GM12878 (cell line): Measurements from ENCODE around the gene ZMIZ1. TPM values are rescaled to one million over a fixed set of nuclear protein-coding genes. Genes with fewer than 3 reads are reported as not detected.

Source experiments
- ATAC-seq: fragments of 200-7000 bp; cut with Tn5 transposase; 3 replicates; pipeline ENCODE4 v1.9.1; 2020; ENCODE audit warnings: mild to moderate bottlenecking, moderate library complexity
- BruUV-seq: library from RNA; stranded (reverse); fragments of 400-500 nt; replicated peaks from 2 replicates; lab custom pipeline; 2021; lab: Mats Ljungman, UMichigan
- CTCF ChIA-PET: fragments of 300-600 bp; sonication (Branson Sonifier 250); formaldehyde crosslinking; extraction: SDS; loops from one replicate; lab custom pipeline; 2021; ENCODE audit warnings: inconsistent platforms; lab: Yijun Ruan, JAX
- POLR2A ChIA-PET: fragments of 350-600 bp; formaldehyde crosslinking; extraction: SDS; loops from one replicate; lab custom pipeline; 2021; ENCODE audit warnings: inconsistent platforms; lab: Charles Lee
- RAD21 ChIA-PET: fragments of 300-600 bp; sonication (Branson Sonifier 250); formaldehyde crosslinking; loops from one replicate; lab custom pipeline; 2023; ENCODE audit warnings: antibody characterized with exemption; ENCODE audit not compliant: unreplicated experiment; lab: Charles Lee
- SMC1A ChIA-PET: fragments of 300-600 bp; sonication (Branson Sonifier 250); formaldehyde crosslinking; loops from one replicate; lab custom pipeline; 2023; ENCODE audit not compliant: unreplicated experiment, uncharacterized antibody; lab: Charles Lee
- DNase-seq: peaks from one replicate; pipeline ENCODE4 v3.0.0-alpha.2; 2011; ENCODE audit warnings: low read depth, low spot score
- FAIRE-seq: peaks from 3 replicates; lab custom pipeline; 2011; peaks lifted over from hg19 to GRCh38; lab: Jason Lieb, UNC
- H2AFZ ChIP-seq: 2 replicates; pipeline ENCODE4 v1.6.0; 2011; ENCODE audit warnings: low read depth, low read length, control low read depth; ENCODE audit not compliant: control insufficient read depth
- H3K27ac ChIP-seq: 2 replicates; pipeline ENCODE4 v1.5.1; 2011; ENCODE audit warnings: control low read depth; ENCODE audit not compliant: control insufficient read depth, insufficient read depth
- H3K27me3 ChIP-seq, 2 experiments: replicated peaks in 1 of 2; 2 replicates each; pipeline versions ENCODE4 v1.6.0 to v1.6.1; 2011; ENCODE audit warnings: low read length in 1 of 2; ENCODE audit not compliant: control insufficient read depth in 2 of 2, insufficient read depth in 2 of 2
- H3K36me3 ChIP-seq, 2 experiments: 2 replicates each; pipeline ENCODE4 v1.5.1; 2011; ENCODE audit warnings: low read length in 1 of 2; ENCODE audit not compliant: control insufficient read depth in 2 of 2, insufficient read depth in 2 of 2
- H3K4me1 ChIP-seq: 2 replicates; pipeline ENCODE4 v1.6.1; 2011; ENCODE audit warnings: mild to moderate bottlenecking, low read length, moderate library complexity, mixed read lengths; ENCODE audit not compliant: control insufficient read depth, insufficient read depth
- H3K4me2 ChIP-seq: 2 replicates; pipeline ENCODE4 v1.6.0; 2011; ENCODE audit warnings: control low read depth; ENCODE audit not compliant: control insufficient read depth, insufficient read depth
- H3K4me3 ChIP-seq: fragments of 200-600 bp; sonication (generic); 2 replicates; pipeline ENCODE4 v1.5.1; 2016
- H3K79me2 ChIP-seq: 2 replicates; pipeline ENCODE4 v1.6.0; 2011; ENCODE audit warnings: low read length; ENCODE audit not compliant: control insufficient read depth, insufficient read depth
- H3K9ac ChIP-seq: 2 replicates; pipeline ENCODE4 v1.8.0; 2011; ENCODE audit warnings: low read length, control low read depth, mixed read lengths; ENCODE audit not compliant: control insufficient read depth, insufficient read depth
- H3K9me3 ChIP-seq: replicated peaks from 3 replicates; pipeline ENCODE4 v1.5.1; 2011; ENCODE audit warnings: mild to moderate bottlenecking, low read length; ENCODE audit not compliant: control insufficient read depth, insufficient read depth
- H4K20me1 ChIP-seq: 2 replicates; pipeline ENCODE4 v1.6.0; 2011; ENCODE audit not compliant: control insufficient read depth, insufficient read depth
- CEBPZ ChIP-seq: fragments of 150-350 bp; IDR thresholded peaks from 2 replicates; pipeline ENCODE4 v1.6.1; 2016; ENCODE audit warnings: low read depth, low read length
- CHD1 ChIP-seq: IDR thresholded peaks from 2 replicates; pipeline ENCODE4 v1.6.1; 2012; ENCODE audit warnings: low read depth, low read length, improper control_type of control experiment
- CREM ChIP-seq: IDR thresholded peaks from 2 replicates; pipeline ENCODE4 v1.6.1; 2014; ENCODE audit warnings: antibody characterized with exemption, low read depth
- DPF2 ChIP-seq: fragments of 450-650 bp; IDR thresholded peaks from 2 replicates; pipeline ENCODE4 v1.6.1; 2017; ENCODE audit warnings: mild to moderate bottlenecking
- ELK1 ChIP-seq: IDR thresholded peaks from 2 replicates; pipeline ENCODE4 v1.6.1; 2012; ENCODE audit warnings: low read depth, low read length, improper control_type of control experiment
- HDAC2 ChIP-seq: fragments of 200-600 bp; sonication (generic); IDR thresholded peaks from 2 replicates; pipeline ENCODE4 v1.6.1; 2017
- MTA3 ChIP-seq: IDR thresholded peaks from 2 replicates; pipeline ENCODE4 v1.6.1; 2012; ENCODE audit warnings: low read length, inconsistent platforms, borderline replicate concordance
- MYC ChIP-seq: IDR thresholded peaks from 2 replicates; pipeline ENCODE4 v1.6.1; 2011; ENCODE audit warnings: mild to moderate bottlenecking, low read length, moderate library complexity, inconsistent platforms; ENCODE audit not compliant: insufficient read depth, insufficient replicate concordance, insufficient read length, severe bottlenecking
- POU2F2 ChIP-seq: IDR thresholded peaks from 3 replicates; pipeline ENCODE4 v1.6.1; 2011; ENCODE audit warnings: low read depth, mild to moderate bottlenecking, low read length, borderline replicate concordance
- RBBP5 ChIP-seq: fragments of 200-600 bp; sonication (generic); conservative IDR thresholded peaks from 2 replicates; pipeline ENCODE4 v1.6.1; 2016
- SMAD1 ChIP-seq: fragments of 450-650 bp; IDR thresholded peaks from 2 replicates; pipeline ENCODE4 v1.6.1; 2018; ENCODE audit warnings: mild to moderate bottlenecking, low read depth; ENCODE audit not compliant: partially characterized antibody
- ZNF24 ChIP-seq: fragments of 450-650 bp; IDR thresholded peaks from 2 replicates; pipeline ENCODE4 v1.6.1; 2017; ENCODE audit warnings: antibody characterized with exemption, mild to moderate bottlenecking
- WGBS: methylation state at CpG from one replicate; pipeline ENCODE4 v1.1.6; 2016; ENCODE audit warnings: low lambda C conversion rate; ENCODE audit not compliant: insufficient replicate concordance, insufficient coverage; ENCODE audit errors: missing lambda C conversion rate; 5-methylcytosine and 5-hydroxymethylcytosine counted together
- in situ Hi-C: fragments of 300-500 bp; cut with MboI; formaldehyde crosslinking; loops from 9 replicates; pipeline ENCODE4 v1.14.3; 2018; ENCODE audit warnings: mixed read lengths
- intact Hi-C: fragments of 100-400 bp; cut with micrococcal nuclease; formaldehyde crosslinking; loops from one replicate; pipeline ENCODE4 v1.14.2; 2022; ENCODE audit not compliant: unreplicated experiment
- polyA plus RNA-seq, 11 experiments: library from polyadenylated mRNA; depleted of rRNA in 4 of 11; unstranded in 6 of 11; stranded (reverse) in 5 of 11; fragments of >200 nt; fragmentation: Nextera tagmentation in 4 of 11; fragmentation: Illumina TruSeq in 1 of 11; extraction: Ambion mirVana in 4 of 11; extraction: Trizol in 1 of 11; gene quantifications; 1 replicate in 1 of 11; 2 replicates in 10 of 11; pipeline versions ENCODE4 v1.2.1 to v1.2.3, GENCODE V29; 2011 to 2016; ENCODE audit warnings: inconsistent platforms in 2 of 11, missing spikeins in 2 of 11, low read depth in 1 of 11
- total RNA-seq, 4 experiments: library from RNA; depleted of rRNA in 3 of 4; stranded (reverse); fragments of >200 nt in 3 of 4; fragmentation: Illumina TruSeq in 1 of 4; extraction: Trizol in 1 of 4; gene quantifications; 2 replicates each; pipeline versions ENCODE4 v1.2.1 to v1.2.3, GENCODE V29; 2013 to 2021

Gene ZMIZ1
- total and polyA plus RNA-seq, 10 of the 15 experiments (the other 5 are each of a cell fraction or from before 2014, with no cell fraction given), result 3.1 to 82.3 (median 14.9) TPM

- ATAC-seq, result no peak
- Histone ChIP-seq H3K4me3 (no peak overlapping the region), H3K36me3 (peaks cover 3 to 34% of the 10 kb centered on the region in 2 experiments), H3K9ac (no peak overlapping the region), H3K4me2 (no peak overlapping the region), H3K79me2 (peaks cover 97% of the 10 kb centered on the region), H3K27me3 (no peaks in the 10 kb centered on the region), H4K20me1 (peaks cover 12% of the 10 kb centered on the region; the same call in 1 of the 2 replicates), H3K4me1 (peaks cover 44% of the 10 kb centered on the region), H2AFZ (no peak overlapping the region), H3K9me3 (no peaks in the 10 kb centered on the region), H3K27ac (no peak overlapping the region)
- no TSS peak for BruUV-seq
- RAD21 ChIA-PET, result no interaction called here
- CTCF ChIA-PET, result interaction anchor here (5.6 kb wide), 1 partner anchor 21 kb away, joined by 42 read pairs; no protein-coding TSS in a partner anchor
- TF ChIP-seq MYC, result no peak
- TF ChIP-seq ZNF24, result no peak
- no peak for TF ChIP-seq ELK1
- no peak for TF ChIP-seq POU2F2
- TF ChIP-seq RBBP5, result no peak
- no peak for TF ChIP-seq MTA3
- no peak for TF ChIP-seq CEBPZ
- no peak for TF ChIP-seq CREM
- no peak for TF ChIP-seq CHD1
- TF ChIP-seq SMAD1, result no peak
- TF ChIP-seq HDAC2, result no peak
- TF ChIP-seq DPF2, result no peak
- SMC1A ChIA-PET, result no interaction called here
- POLR2A ChIA-PET, result no interaction called here
- WGBS, result 48% methylated on average over 6 of the region's 6 CpGs
- no peak for FAIRE-seq
- intact Hi-C loops (no loop called here), in situ Hi-C loops (no loop called here)
- no peak for DNase-seq
Measured at GRCh38 chr10:79269443-79269842, 200.7 kb downstream of the ZMIZ1 start.
